ENCODE results near the gene UBR3. TPM values are rescaled to one million over a fixed set of nuclear protein-coding genes. Genes with fewer than 3 reads are reported as not detected.

UBR3 gene
- total RNA-seq, 2 donors from 2014 or later: 20.4 to 24.8 TPM

- WGBS, 2 experiments (ENCODE audit: insufficient coverage in 1 of 2, insufficient read length in 1 of 2): 0% methylated on average over 1 of the region's 1 CpG
- Mint-ChIP-seq H3K27ac (no peak overlapping the region), H3K9me3 (no peaks in the 10 kb centered on the region), H3K4me3 (no peak overlapping the region), H3K4me1 (peaks cover 9% of the 10 kb centered on the region), H3K27me3 (ENCODE audit: insufficient read depth) (no peaks in the 10 kb centered on the region), H3K36me3 (ENCODE audit: low read depth) (peaks cover 5% of the 10 kb centered on the region)
- Histone ChIP-seq H3K27me3 (ENCODE audit: control insufficient read depth, insufficient read depth, low read length, poor library complexity, severe bottlenecking) (no peaks in the 10 kb centered on the region), H3K9ac (ENCODE audit: extremely low read depth, low read length, poor library complexity, severe bottlenecking) (no peak overlapping the region), H3K4me3 (ENCODE audit: low read length) (no peak overlapping the region), H3K27ac (ENCODE audit: low read depth, low read length) (no peak overlapping the region), H3K36me3 (ENCODE audit: control insufficient read depth, insufficient read depth, low read length) (peaks cover 4% of the 10 kb centered on the region), H3K9me3 (ENCODE audit: control insufficient read depth, low read length) (peaks cover 2% of the 10 kb centered on the region), H3K4me1 (ENCODE audit: control insufficient read depth, insufficient read depth, low read length) (no peaks in the 10 kb centered on the region)
- TF ChIP-seq CTCF (conservative IDR thresholded peaks at IDR 0.05): no peak
- no peak for DNase-seq
These were observed 155.7 kb downstream of the UBR3 start for GRCh38 chr2:169982929-169983328.

GRCh38 chr2:169983506-169983905 is 156.3 kb downstream of the UBR3 start:
- Mint-ChIP-seq H3K4me3 (no peak overlapping the region), H3K9me3 (no peaks in the 10 kb centered on the region), H3K36me3 (ENCODE audit: low read depth) (peaks cover 6% of the 10 kb centered on the region), H3K4me1 (peaks cover 6% of the 10 kb centered on the region), H3K27me3 (ENCODE audit: insufficient read depth) (no peaks in the 10 kb centered on the region), H3K27ac (no peak overlapping the region)
- TF ChIP-seq CTCF (conservative IDR thresholded peaks at IDR 0.05): peak; percentile 66
- DNase-seq: peak; percentile 50
- Histone ChIP-seq H3K27me3 (ENCODE audit: control insufficient read depth, insufficient read depth, low read length, poor library complexity, severe bottlenecking) (no peaks in the 10 kb centered on the region), H3K36me3 (ENCODE audit: control insufficient read depth, insufficient read depth, low read length) (peaks cover 3% of the 10 kb centered on the region), H3K9me3 (ENCODE audit: control insufficient read depth, low read length) (no peaks in the 10 kb centered on the region), H3K9ac (ENCODE audit: extremely low read depth, low read length, poor library complexity, severe bottlenecking) (no peak overlapping the region), H3K27ac (ENCODE audit: low read depth, low read length) (no peak overlapping the region), H3K4me1 (ENCODE audit: control insufficient read depth, insufficient read depth, low read length) (no peaks in the 10 kb centered on the region), H3K4me3 (ENCODE audit: low read length) (no peak overlapping the region)
- WGBS, 2 experiments (ENCODE audit: insufficient coverage in 1 of 2, insufficient read length in 1 of 2): 94% methylated on average over 3 of the region's 3 CpGs; no CpG with 5 or more reads in 1 of the 2 experiments

GRCh38 chr2:169984145-169984544 is 156.9 kb downstream of the UBR3 start:
- Mint-ChIP-seq H3K36me3 (ENCODE audit: low read depth) (peaks cover 9% of the 10 kb centered on the region), H3K4me3 (no peak overlapping the region), H3K4me1 (no peaks in the 10 kb centered on the region), H3K27me3 (ENCODE audit: insufficient read depth) (no peaks in the 10 kb centered on the region), H3K9me3 (no peaks in the 10 kb centered on the region), H3K27ac (no peak overlapping the region)
- H3K4me1 ChIP-seq (ENCODE audit: control insufficient read depth, insufficient read depth, low read length): no peaks in the 10 kb centered on the region
- no peak overlapping the region for H3K4me3 ChIP-seq (ENCODE audit: low read length)
- TF ChIP-seq CTCF (conservative IDR thresholded peaks at IDR 0.05): no peak
- DNase-seq: no peak
- no peak overlapping the region for H3K9ac ChIP-seq (ENCODE audit: extremely low read depth, low read length, poor library complexity, severe bottlenecking)
- H3K27ac ChIP-seq (ENCODE audit: low read depth, low read length): no peak overlapping the region
- no peaks in the 10 kb centered on the region for H3K9me3 ChIP-seq (ENCODE audit: control insufficient read depth, low read length)
- H3K27me3 ChIP-seq (ENCODE audit: control insufficient read depth, insufficient read depth, low read length, poor library complexity, severe bottlenecking): no peaks in the 10 kb centered on the region
- H3K36me3 ChIP-seq (ENCODE audit: control insufficient read depth, insufficient read depth, low read length): peaks cover 3% of the 10 kb centered on the region

Data from endodermal cell (in vitro differentiated cells).